HG03097 (cell line): ENCODE results near the gene SLC44A4.
A peak's percentile ranks its signal among the peaks of the same experiment; 100 is the strongest.

Experiments used
- ATAC-seq: cut with Tn5 transposase; IDR thresholded peaks from one replicate; pipeline ENCODE4 v1.9.1; 2021; ENCODE audit not compliant: unreplicated experiment, low FRiP score

Gene SLC44A4

DNA sequence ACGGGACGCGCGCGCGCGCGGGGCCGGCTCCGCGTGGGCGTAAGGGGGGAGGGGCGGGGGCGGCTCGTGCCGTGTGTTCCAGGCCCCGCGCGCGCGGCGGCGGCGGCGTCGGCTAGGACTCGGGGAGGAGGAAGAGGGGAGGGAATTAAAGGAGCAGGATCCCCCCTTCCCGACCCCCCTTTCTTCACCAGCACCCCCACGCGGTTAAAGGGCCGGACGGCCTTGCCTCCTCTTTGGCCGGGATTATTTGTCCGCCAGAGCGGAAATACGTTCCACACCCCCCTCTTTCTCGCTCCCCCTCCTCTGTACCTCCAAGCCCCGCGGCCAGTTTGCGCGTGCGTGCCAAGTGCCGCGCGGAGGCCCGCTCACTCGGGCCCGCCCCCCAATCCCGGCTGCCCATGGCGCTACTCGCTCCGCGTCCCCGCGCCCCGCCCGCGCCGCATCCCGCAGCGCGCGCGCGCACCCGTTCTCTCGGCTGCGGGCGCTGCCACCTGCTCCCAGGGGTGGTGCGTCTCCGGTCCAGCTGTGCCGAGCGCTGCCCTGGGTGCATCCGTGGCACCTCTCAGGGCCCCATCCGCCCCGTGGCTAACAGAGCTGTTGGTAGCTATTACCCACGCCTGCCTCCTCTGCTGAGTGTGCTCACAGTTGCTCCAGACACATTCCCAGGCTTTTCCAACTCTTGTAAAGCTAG lies 23.3 kb upstream of the SLC44A4 start, which contains the start of gene ZBTB12:
Gene ZBTB12 (minus strand): TSS at position 134 of the 691 bp plus-strand sequence. CDS start 781 bp downstream, outside the sequence.
- ATAC-seq: no peak

DNA sequence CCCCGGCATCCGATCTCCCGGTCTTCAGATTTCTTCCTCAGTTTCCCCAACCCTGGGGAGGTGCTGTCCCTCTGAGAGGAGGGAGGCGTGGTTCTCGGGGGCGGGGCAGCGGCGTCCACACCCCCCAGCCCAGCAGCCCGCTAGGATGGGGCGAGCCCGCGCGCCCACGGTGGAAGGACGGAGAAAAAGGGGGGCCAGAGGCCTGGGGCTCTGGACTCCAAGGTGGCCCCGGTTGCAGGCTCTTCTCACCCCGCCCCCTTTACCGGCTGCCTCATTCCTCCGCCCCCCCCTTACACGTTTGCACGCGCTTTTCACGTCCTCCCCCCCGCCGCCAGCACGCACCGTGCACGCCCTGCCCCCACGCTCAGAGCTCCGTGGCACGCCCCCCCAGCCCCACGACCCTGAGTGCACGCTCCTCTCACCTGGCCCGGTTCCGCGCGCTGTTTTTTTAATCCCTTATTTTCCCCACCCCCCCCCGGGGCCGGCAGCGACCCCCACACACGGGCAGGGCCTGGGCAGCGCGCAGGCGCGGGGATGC lies 22.7 kb upstream of the SLC44A4 start:
- ATAC-seq: no peak

GRCh38 chr6:31900917-31901414 lies 22.2 kb upstream of the SLC44A4 start:
- no peak for ATAC-seq

GRCh38 chr6:31899882-31900722 lies 21.3 kb upstream of the SLC44A4 start:
- no peak for ATAC-seq

- no peak for ATAC-seq
These were observed 20.4 kb upstream of the SLC44A4 start for GRCh38 chr6:31899215-31899614.

DNA sequence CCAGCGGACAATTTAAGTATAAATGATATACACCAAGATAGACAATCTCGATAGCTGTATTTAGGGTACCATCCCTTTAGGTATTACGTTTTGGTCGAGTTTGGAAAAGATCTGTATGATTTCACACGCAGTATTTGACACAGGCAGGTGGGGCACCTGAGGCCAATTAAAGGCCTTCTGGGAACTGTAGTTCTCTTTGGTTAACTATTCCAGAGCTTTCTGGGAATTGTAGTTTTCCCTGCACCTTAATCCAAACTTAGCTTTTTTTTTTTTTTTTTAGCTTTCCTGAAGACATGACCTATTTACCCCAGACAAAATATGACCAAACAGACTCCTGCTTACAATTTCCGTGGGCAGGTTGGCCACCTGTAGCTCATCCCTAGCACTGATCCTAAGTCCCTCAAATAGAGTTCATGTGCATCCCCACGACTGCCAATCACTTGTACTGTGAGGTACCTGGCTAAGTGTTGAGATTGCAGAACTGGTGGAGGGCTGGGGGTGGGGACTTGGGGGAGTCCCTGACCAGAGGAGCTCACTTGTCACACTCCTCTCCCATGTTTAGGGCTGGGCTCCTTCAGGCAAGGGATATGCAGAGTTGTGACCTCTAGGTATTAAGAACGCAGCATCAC lies 19.7 kb upstream of the SLC44A4 start:
- no peak for ATAC-seq

DNA sequence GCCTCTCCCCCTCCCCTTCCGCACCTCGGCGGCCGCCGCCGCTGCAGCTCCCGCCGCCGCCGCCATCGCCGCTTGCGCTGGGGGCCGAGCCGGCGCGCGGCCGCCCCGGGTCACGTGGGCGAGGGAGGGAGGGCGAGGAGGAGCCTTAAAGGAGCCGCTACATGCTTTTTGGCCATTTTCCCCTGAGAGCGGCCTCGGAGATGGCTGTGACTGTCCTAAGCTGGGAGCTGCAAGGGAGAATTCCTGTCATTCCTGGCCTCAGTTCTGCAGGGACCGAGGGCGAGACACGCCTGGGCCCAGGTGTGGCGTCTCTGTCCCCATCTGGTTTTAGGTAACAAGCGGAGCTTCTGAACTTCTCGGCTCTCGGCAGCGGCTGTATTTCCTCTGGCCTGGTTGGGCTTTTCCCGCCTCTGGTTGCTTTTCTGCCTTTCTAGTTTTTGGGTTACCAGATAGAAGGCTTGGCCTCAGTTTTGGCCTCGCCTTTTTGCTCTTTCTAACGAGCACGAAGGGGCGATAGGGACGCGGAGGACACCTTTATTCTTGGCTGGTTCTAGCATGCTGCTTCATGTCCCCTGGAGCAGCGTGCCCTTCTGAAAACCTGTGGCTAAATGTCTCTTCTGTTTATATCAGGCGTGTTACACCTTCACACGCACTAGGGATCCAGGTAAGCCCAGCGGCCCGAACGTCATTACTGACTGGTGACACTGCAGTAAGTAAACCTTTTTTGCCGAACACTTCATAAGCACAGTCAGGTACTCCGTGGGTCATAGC lies 19.0 kb upstream of the SLC44A4 start, which contains the start of gene EHMT2:
Gene EHMT2 (minus strand): TSS at position 87 of the 771 bp plus-strand sequence. CDS start 21 bp downstream, at position 66.
- peak; percentile 42 for ATAC-seq

DNA sequence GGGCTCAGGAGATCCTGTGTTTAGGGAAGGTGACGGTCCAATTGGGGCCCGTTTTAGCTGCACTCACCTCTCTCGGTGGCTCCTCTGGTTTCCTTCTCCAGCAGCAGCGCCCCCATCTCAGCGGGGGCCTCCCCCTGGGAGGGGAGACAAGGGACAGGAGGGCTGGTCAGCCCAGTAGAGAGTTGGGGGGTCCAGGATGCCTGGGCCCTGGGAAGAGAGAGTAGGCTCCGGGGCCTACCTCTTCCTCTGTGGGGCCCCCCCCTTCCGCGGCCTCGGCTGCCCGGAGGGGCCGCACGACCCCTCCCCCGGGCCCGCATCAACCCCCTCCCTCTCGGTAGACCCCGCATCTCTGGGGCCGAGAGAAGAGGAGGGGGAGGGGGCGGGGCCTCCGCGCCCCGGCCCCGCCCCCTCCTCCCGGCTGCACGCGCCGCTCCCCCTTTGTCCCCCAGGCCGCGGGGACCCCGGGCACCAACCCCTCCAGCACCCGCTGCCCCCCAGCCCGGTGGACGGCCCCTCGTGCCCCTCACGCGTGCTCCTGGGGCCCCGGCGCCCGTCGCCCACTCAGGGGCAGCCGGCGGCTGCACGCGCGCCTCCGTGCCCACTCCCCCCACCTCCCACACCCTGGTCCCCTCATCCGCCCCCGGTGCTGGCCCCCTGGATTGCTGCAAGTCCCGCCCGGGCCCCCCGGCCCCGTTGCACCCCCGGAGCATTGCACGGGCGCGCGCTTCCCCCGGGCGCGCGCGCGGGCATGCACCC lies 18.2 kb upstream of the SLC44A4 start:
- no peak for ATAC-seq

DNA sequence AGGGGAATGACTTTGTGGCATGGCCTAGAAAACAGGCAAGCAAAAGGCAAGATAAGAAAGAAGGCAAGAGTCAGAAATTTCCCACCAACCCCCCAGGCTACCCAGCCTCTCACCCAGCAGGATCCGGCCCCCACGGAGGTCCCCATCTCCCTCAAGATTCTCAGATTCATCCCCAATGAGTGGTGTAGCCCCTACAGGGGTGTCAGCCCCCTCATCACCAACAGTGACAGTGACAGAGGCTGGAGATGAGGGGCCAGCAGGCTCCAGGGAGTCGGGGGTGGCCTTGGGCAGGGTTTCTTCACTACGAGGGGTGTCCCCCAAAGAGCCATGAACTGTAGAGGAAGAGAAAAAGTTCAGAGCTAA lies 17.7 kb upstream of the SLC44A4 start:
- ATAC-seq: no peak

DNA sequence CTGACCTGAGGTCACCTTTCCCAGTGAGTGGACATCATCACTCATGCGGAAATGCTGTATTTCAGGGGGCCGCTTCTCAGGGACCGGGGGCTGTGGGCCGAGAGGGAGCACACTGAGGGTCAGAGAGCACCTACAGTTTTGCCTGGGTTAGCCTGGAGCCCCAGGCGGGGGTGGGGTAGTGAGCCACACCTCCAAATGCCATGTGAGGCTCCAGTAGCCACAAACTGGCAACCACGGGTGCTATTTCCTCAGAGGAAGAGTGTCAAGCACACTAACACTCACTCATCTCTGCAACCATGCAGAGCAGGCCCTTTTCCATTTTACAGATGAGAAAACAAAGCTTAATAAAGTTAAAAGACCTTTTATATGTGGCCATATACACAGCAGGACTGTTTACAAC lies 14.0 kb upstream of the SLC44A4 start:
- no peak for ATAC-seq

- ATAC-seq: no peak
These were observed 10.7 kb upstream of the SLC44A4 start for GRCh38 chr6:31889331-31889972.

GRCh38 chr6:31888276-31889258 lies 9.8 kb upstream of the SLC44A4 start:
- no peak for ATAC-seq

DNA sequence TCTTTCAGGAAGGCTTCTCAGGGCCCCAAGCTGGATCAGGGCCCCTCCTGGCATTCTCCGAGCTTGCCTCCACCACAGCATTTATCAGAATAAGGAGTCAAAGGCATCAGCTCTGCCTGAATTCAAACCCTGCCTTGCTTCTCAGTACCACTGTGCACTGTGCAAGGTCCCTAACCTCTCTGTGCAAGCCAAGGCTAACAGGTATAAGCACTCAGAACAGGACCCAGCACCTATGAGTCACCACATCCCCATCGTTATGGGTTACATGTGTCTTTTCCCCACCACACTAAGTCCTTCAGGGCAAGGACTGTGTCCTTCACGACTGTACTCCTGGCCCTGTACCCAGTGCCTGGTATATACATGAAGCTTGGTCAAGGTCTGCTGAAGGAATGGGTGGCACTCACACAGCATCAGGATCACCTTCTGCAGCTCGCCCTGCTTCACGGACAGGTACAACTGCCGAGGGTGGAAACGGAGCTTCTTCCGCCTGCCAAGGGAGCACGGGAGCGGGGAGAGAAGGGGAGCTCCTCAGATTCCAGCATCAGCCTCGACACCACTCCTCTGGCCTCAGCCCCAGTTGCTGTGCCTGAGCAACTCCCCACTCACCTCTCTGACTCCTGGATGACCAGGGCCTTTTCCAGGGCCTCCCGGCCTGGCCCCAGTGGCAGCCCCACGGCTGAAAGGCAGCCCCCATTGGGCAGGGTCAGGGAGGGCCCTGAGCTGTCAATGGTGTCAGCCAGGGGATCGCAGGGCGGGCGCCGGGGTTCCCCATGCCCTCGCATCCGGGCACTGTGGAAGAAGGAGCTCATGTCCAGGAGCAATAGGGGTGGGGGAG lies 8.6 kb upstream of the SLC44A4 start:
- no peak for ATAC-seq

DNA sequence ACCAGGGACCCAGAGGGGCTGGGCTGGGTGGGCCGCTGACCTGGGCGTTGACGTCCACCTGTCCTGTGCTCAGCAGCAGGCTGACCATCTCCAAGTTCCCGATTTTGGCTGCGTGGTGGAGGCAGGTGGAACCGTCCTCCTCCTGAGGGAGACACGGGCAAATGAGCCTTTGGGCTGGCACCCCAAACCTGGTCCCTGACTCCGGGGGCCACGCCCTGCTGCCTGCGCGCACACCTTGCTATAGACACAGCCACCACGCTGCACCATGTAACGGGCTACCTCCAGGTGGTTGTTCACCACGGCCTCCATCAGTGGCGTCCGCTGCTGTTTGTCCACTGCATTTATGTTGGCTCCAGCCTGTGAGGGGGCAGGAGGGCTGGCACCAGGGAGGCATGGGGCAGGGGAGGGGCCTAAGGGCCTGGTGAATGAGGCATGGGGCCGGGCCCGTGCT lies 7.8 kb upstream of the SLC44A4 start:
- ATAC-seq: no peak

DNA sequence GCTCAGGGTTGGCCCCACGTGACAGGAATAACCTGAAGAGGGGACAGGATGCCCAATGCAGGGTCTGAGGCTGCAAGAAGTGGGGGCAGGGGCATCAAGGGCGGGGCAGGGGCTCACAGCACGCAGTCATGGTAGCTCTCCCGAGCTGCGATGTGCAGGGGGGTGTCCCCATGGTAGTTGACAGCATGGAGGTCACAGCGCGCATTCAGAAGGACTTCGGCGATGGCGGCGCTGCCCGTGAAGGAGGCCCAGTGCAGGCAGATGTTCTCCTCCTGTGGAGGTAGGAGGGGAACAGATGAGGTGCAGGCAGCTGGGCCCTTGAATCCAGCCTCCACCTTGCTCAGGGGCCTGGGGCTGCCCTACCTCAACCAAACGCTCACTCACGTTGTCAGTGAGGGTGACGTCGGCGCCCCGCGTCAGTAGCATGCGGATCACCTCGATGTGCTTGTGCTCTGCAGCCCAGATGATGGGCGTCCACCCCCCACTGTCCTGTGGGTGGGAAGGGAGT lies 5.8 kb upstream of the SLC44A4 start:
- ATAC-seq: no peak

- no peak for ATAC-seq
These were observed 4.9 kb upstream of the SLC44A4 start for GRCh38 chr6:31883676-31884075.

- ATAC-seq: no peak
These were observed 3.5 kb upstream of the SLC44A4 start for GRCh38 chr6:31882344-31882743.
